Activated naive CD4-positive, alpha-beta T cell treated with Interleukin-2 at 50 U/mL for 16 hours (primary cell): Measurements from ENCODE around the gene PDLIM3.

Experiments used
- DNase-seq: peaks from one replicate; pipeline ENCODE4 v3.0.0-alpha.2; 2020

The PDLIM3 gene

DNA sequence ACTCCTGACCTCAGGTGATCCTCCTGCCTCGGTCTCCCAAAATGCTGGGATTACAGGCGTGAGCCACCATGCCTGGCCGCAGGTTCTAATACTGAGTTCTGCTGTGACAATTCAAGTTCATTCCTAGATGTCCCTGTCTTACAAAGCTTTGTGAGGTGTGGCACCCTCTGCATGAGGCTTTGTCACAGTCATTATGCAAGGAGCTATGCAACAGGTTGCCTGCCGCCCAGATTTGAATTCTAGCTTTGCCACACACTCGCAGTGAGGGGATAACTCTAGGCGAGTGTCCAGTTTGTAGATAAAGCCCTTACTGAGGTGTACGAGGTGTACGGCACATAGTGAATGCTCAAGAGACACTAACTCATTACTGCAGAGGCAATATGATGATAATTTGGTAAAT lies 67.3 kb downstream of the PDLIM3 start:
- no peak for DNase-seq

DNA sequence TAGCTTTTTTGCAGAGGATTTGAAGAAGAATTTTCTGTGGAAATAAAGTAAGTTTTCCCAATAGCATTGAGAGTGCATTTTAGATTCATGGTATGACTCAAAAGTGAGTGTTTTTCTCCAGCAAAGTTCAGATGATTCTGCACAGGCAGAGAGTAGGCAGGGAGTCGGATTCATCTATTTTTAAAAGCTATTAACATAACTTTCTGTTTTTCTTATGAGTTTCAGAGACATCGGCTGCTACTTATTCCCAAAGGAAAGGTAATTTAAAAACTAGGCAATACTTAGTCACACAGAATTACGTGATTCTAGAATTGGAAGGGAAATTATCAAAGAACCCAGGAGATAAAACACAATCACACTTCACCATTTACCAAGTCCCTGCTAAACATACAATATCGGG lies 68.2 kb downstream of the PDLIM3 start:
- DNase-seq: no peak

DNA sequence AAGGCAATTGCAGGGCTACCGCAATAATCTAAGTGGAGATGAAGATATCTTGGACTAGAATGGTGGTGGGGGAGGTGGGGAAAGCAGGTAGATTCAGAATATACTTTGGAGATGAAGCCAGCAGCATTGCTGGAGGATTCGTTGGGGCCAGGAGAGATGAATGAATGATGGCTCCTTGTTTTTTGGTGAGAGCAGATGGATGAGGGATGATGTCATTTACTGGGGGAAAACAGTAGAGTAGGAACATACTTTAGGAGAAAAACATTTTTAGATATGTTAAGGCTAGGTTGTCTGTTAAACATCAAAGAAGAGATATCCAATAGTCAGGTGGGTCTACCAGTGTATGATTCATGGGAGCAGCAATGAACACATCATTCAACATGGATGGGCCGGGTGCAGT lies 69.6 kb downstream of the PDLIM3 start:
- DNase-seq: no peak

DNA sequence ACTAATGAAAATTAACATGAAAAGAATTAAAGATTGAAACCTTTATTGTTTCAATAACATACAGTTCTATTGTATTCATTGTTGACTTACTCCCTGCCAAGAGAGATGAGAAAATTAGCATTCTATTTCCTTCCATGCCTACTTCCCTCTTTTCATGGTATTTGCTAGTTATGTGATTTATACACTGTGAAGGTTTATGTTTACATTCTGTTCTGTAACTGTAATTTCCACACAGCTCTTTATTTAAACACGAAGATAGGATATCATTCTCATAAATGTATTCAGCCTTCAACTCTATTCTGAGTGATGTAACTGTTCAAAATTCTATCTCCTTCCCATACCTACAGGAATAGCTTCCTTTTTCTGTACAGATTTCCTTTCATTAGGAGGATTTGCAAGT lies 70.4 kb downstream of the PDLIM3 start:
- no peak for DNase-seq

DNA sequence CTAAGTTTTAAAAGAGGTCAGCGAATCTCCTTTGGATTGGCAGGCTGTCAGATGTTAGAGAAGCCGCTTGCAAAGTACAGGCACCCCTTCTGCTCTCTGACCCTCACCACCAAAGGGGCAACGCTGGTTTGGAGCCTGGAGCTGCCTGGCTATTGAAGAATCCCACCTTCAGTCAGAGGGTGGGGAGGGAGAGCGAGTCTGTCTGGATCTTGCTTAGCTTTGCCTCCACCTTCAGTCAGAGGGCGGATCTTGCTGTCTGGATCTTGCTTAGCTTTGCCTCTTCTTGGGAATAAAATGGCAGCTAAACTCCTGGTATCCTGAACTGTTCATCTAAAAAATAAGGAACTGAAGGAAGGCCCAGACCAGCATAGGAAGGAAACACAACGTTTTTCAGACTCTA lies 71.1 kb downstream of the PDLIM3 start:
- DNase-seq: no peak

DNA sequence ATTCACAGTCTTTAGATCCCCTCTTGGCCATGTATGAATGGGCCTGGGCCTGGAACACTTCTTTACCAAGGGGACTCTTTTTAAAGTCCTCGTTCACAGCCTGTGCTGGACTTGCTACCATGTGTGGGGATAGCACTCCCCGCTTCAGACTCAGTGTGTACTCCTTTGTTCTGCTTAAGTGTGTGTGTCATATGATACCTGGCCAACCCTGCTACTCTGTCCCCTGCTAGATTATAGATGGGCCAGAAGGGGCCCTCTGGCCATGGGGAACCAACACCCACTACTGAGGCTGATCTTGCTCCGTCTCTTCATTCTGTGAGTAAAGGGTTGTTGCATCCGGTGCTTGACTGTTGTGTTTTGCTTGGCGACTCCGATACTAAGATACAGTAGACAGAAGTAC lies 71.8 kb downstream of the PDLIM3 start:
- DNase-seq: no peak

DNA sequence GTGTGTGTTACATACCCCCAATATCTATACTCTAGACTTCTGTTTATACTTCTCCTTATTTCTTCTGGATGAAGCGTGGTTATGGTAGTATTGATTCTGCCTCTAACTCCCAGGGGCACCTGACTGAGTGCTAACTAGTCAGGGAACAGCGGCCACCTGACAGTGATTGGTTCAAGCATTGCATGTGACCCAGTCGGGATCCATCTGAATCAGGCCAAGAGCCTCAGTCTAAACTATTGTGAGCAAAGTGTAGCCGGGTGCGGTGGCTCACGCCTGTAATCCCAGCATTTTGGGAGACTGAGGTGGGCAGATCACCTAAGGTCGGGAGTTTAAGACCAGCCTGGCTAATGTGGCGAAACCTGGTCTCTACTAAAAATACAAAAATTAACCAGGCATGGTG lies 73.7 kb downstream of the PDLIM3 start:
- no peak for DNase-seq

DNA sequence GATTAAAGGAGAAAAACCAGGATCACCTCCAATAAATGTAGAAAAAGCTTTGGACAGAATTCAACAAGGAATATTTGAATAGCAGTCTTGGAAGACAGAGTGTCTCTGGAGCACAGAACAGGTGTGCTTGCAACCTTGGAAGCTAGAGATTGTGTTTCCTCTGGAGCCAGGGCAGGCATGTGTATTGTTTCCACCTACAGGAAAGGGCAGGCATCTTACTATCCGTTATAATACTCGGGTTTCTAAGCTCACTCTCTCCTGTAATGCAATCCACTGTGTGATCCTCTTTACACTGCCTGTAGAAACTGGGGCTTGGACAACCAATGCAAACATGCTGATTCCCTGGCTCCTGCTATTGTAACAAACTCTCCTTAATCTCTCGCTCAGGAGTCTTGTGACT lies 78.2 kb downstream of the PDLIM3 start:
- DNase-seq: no peak

DNA sequence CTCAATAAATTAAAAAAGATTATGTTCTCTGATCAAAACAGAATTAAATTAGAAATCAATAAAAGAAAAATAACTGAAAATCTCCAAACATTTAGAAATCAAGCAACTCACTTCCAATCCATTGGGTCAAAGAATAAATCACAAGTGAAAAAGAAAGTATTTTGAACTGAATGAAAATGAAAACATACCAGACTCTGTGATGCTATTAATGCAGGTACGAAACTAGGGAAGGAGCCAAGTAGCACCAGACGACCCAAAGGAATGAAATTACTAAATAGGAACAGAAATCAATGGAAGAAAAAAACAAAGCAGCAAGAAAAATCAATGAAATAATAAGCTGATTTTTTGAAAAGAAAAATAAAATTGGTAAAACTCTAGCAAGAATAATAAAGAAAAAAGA lies 79.2 kb downstream of the PDLIM3 start:
- no peak for DNase-seq
